GM19397 (cell line): ENCODE results near the gene TPT1.
"Not testable (repeated sequence)": the region's sequence is repeated elsewhere in the genome, so short reads cannot be mapped to it uniquely, and the experiment has no call there.

Source experiments
- ATAC-seq: cut with Tn5 transposase; IDR thresholded peaks from one replicate; pipeline ENCODE4 v1.9.1; 2021; ENCODE audit warnings: mild to moderate bottlenecking, moderate library complexity; ENCODE audit not compliant: unreplicated experiment

Gene TPT1

DNA sequence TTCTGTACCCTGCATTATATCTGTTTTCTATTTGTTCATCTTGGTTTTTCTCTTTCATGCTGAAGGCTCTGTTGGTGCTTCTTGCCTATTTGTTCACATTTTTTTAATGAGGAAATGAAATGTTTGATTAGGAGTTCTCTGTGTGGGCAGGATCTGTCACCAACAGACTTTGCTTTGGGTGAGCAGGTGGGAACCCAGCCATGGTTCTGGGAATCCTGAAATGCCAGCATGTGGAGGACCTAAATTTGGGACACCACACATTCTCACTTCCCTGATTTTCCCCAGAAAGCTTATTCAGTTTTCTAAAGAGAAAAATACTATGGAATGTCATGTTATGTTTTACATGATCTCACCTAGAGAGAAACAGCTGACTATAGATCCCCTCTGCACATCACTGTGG, 34.0 kb downstream of the TPT1 start:
- no peak for ATAC-seq

GRCh38 chr13:45305079-45305478, 35.9 kb downstream of the TPT1 start:
- ATAC-seq: no peak

DNA sequence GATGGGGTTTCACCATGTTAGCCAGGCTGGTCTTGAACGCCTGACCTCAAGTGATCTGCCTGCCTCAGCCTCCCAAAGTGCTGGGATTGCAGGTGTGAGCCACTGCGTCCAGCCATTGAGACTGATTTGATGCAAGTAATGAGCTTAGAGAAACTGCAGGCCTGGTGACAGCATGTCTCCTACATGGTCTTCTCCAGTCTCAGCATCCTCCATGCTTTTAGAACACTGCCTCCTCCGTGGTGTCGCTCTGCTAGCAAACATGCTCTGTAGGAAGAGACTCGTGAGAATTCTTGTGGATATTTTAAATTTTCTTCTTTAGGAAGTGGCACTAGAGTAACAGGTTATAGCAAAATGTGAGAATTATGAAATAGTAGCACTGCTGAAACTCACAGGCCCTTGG, 37.1 kb downstream of the TPT1 start:
- no peak for ATAC-seq

DNA sequence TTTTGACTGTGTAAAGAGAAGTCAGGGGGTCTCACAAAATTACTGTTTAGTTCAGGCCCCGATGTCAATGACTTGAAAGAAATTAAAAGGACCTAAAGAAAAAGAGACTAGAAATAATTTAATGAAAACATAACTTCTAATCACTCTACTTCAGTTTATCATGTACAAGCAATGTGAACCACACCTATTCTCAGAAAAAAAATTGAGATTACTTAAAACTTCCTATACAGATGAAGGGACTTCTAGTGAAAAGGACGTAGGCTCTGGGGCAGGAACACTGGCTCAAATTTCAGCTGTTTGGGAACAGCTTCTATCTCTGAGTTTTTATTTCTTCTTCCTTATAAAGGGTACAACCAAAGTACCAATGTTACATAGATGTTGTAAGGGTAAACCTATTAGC, 38.0 kb downstream of the TPT1 start:
- ATAC-seq: no peak

DNA sequence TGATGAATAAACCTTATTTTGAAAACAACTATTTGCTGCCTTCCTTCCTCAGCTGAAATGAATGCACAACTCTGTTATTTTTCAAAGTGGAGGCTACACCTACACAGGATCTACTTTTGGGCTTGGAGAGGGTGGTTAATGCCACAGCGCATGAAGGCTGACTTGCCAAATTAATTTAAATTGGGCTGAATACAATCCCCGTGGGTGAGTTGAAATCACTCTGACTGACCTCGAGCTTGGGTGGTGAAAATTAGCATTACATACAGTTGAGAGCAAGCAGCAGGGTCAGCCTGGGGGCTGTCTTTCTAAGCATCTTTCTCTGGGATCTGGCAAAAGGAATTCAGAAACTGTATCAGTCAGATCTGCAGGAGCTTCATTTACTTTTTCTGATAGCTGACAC, 38.5 kb downstream of the TPT1 start:
- no peak for ATAC-seq

DNA sequence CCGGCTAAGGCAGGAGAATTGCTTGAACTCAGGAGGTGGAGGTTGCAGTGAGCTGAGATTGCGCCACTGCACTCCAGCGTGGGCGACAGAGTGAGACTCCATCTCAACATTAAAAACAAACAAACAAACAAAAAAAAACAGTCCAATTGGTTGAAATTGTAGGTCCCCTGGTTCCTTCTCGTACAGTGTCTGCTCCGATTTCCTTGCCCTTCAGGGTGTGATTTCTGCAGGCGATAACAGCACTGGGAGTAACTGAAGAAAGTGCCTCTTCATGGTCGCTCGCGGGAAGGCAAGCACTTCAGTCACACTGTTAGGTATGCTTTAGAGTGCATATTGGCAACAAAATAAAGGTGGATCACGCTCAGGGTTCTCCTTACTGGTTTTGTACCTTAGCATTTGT, 39.7 kb downstream of the TPT1 start:
- ATAC-seq: no peak

DNA sequence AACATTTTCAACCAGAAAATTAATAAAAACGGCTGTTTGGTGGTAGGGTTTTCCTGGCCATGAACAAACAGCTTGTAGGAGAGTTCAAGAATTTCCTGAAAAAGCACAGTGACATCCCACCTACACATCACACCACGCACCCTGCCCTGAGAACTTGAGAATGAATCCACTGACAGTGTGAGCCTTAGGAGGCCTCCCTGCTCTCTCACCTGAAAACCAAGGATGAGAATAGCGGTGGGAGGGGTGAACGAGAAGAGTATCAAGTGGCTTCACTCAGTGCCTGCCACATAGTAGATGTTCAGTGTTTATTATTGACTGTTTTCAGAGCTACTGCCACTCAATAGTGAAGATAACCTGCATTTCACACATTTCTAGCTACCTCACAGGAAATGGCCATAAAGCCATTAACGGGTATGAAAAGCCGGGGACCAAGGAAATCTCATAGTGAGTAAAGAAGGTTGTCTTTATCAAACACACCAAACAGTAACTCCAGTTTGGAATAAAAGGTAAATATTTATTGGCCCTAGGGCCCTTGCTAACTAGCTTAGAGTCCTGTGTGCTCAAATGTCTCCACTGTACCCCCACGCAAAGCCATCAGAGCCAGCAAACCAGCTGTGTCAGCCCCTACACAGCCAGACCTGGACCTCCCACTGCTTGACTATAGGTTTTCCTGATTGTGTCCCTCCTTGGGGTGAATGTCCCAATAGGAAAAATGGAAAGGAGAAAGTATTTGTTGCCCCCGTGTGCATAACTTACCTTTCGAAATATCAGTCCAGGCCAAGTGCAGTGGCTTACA, 40.6 kb downstream of the TPT1 start:
- ATAC-seq: no peak

DNA sequence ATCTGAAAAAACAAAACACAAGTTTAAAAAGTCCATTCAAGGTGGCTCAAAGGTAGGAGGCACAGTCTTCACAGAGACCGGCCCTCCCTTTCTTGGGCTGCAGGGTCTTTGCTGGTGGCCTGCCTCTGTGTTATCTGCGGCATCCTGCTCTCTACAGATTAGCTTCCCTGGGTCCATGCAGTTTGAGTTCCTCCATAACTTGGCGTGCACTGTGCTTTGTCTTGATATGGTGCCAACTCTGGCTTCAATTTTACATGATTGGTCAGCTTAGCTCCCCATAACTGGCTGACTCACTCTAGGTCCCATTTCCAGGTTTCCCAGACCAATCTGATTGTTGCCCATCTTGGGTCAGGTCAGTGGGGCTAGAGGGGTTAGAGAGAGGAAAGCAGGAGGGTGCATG, 41.8 kb downstream of the TPT1 start:
- ATAC-seq: no peak

- not testable (repeated sequence) for ATAC-seq
These were observed 42.4 kb downstream of the TPT1 start for GRCh38 chr13:45298550-45298949.

DNA sequence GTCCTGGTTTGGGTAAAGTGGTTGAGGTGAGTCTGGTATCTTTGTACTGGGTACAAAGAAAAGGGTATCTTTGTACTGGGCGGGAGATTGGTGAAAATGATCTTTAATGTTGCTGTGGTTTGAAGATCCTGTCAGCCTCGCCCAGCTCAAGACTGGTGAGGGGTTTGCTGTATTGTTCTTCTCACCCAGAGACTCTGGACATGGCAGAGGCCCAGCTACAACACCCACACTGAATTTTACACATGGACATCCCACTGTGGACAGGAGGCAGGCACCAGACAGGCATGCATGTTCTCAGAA, 42.8 kb downstream of the TPT1 start:
- ATAC-seq: no peak

- no peak for ATAC-seq
These were observed 43.4 kb downstream of the TPT1 start for GRCh38 chr13:45297456-45298205.

DNA sequence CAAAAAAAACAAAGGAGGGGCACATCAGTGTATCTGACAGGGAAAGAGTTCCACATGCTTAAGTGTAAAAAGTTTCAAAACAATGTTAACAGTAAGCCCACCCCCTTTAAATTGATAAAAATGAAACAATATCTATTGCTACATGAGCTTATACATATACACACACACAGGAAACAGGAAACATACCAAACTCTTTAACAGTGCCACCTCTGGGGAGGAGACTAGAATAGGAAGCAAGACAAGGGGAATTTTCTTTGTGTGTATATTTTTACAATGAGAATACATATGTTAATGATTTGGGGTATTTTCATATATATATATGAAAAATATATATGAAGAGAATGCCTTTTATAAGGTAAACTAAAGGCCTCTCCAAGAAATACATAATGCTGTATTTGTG, 44.7 kb downstream of the TPT1 start:
- ATAC-seq: no peak

- ATAC-seq: no peak
These were observed 45.4 kb downstream of the TPT1 start for GRCh38 chr13:45295536-45295935.

DNA sequence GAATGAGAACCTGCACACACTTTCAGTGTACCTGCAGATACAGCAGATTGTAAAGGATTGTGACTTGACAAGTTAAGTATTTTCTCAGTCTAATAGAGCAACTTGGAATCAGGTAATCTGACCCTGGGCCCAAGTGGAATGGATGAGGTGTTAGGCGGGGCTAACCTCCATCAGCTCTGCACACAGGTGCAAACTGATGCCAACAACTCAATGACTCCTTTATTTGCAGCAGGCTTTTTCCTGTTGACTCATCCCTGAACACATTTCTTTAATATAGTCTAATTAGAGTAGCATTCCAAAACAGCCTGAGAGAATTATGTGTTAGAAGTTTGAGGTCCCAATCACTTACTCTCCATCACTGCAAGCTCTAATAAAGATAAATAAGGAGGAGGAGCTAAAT, 48.8 kb downstream of the TPT1 start:
- no peak for ATAC-seq

DNA sequence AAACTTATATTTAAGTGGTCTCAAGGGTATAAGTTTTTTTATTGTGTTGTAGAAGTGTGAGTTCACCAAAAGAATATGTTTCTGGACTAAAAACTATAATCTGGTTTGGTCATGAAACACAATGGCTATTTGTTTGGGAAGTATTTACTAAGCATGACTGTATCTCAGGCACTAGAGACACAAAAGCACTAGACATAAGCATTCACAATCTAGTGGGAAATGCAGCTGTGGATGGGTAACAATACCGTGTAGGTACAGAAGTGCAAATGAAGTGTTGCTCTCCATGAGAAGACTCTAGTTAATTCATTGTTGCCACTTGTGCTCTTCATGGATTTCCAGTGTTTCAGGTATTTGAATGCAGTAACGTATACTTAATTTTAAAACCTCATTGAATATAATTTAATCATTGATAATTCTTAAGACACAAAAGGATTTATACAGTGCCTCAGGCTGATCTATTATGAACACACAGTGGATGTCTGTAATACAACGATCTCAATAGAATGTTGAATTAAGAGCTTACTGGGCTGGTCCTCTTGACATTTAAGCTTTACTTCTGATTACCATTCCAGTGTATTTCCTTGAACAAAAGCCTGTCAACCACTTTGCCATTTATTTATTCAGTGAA, 50.9 kb downstream of the TPT1 start:
- no peak for ATAC-seq
